ENCODE data around the gene KCNJ11. TPM values are rescaled to one million over a fixed set of nuclear protein-coding genes. Genes with fewer than 3 reads are reported as not detected.
A peak's percentile ranks its signal among the peaks of the same experiment; 100 is the strongest.

The KCNJ11 gene
- total and polyA plus RNA-seq, 2 of the 8 experiments (the other 6 are each of a cell fraction or from before 2014, with no cell fraction given), result 3.8 to 6.3 TPM

DNA sequence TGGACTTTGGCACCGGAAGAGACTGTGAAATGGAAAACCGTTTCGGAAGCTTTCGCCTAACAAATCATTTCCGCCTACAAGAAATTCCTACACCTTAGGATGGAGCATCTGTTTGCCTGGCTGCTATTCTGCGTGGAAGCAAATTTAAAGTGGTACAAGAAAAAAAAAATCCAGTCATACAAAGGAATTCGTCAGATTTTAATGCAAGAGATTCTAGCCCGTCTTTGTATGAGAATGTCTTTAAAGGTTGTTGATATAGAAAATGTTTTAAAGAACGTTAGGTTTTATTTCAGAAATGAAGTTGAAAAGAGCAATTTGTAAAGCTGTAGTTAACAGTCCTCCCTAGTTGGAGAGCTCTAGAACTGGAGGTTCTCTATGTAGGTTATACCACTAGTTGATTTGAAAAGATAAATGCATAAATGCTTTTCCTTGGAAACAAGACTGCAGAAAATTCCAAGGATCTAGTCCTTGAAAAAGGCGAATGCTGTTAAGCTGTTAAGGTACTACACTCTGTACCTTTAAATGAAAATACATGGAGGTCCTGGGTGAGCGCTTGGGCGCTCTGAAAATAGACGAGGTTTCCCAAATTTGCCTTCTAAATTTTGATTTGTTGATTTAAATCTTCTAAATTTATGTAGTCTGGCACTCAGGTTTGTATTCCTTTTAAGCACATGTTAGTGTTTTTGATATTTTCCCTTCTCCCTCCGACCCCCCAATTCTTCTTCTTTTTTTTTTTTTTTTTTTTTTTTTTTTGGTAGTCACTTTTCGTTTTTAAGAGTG lies 34.4 kb downstream of the KCNJ11 start:
- no peak overlapping the region for H4K5ac ChIP-seq (ENCODE audit: insufficient read length, low read depth, low read length)
- H2BK120ac ChIP-seq (replicated peaks; ENCODE audit: low read depth, low read length), result no peak overlapping the region
- no peak overlapping the region for H3K4ac ChIP-seq (replicated peaks; ENCODE audit: insufficient read length, low read depth, low read length)
- no peak overlapping the region for H3K27ac ChIP-seq (ENCODE audit: low read depth, low read length)
- no peak overlapping the region for H3K56ac ChIP-seq (replicated peaks; ENCODE audit: insufficient read length, low read depth, low read length)
- 0 out of 2 replicates have a peak overlapping the region, but pooled peaks have one; percentile 27 for H3K18ac ChIP-seq (ENCODE audit: extremely low read depth, low read length)
- peak overlapping the region; percentile 48; the same call in 1 of the 2 replicates for H4K8ac ChIP-seq (ENCODE audit: extremely low read depth, insufficient read depth, low read length)
- peaks cover 0 to 8% (median 4%) of the 10 kb centered on the region in 4 experiments; a peak in 5 of 7 replicates for H3K4me1 ChIP-seq (replicated peaks in 1 of 4; ENCODE audit: control insufficient read depth in 3 of 4, insufficient read depth in 4 of 4, low read length in 3 of 4)
- DNase-seq (ENCODE audit: low read depth in 1 of 2, low spot score in 2 of 2) (no peak), FAIRE-seq (no peak)
- no peak overlapping the region for H2BK15ac ChIP-seq (ENCODE audit: low read length)
- no peak overlapping the region for H3K9ac ChIP-seq (replicated peaks in 1 of 4; ENCODE audit: extremely low read depth in 1 of 4, low read depth in 3 of 4, low read length in 3 of 4)
- H3K14ac ChIP-seq (ENCODE audit: insufficient read length), result no peak overlapping the region
- H3K79me2 ChIP-seq (ENCODE audit: control insufficient read depth in 1 of 2, insufficient read depth in 2 of 2, low read length in 2 of 2), result no peaks in the 10 kb centered on the region
- CTCF ChIA-PET (ENCODE audit: partially characterized antibody), result interaction anchor here (0.7 to 3.2 kb wide), 25 partner anchors 9 to 365 kb away, joined by 3 to 17 read pairs (median 5); partner anchors contain the start of gene OTOG
- WGBS, 2 experiments (ENCODE audit: extremely low coverage in 1 of 2, insufficient coverage in 1 of 2, insufficient read length in 1 of 2, insufficient replicate concordance in 2 of 2, low coverage in 1 of 2, low lambda C conversion rate in 2 of 2, missing lambda C conversion rate in 1 of 2), result 24 to 100% methylated on average over 1 to 15 of the region's 15 CpGs
- peak overlapping the region; percentile 83 to 93 for H3K4me2 ChIP-seq (ENCODE audit: insufficient read depth in 1 of 2, low read depth in 2 of 2, low read length in 2 of 2)
- H3K23ac ChIP-seq (ENCODE audit: insufficient read length), result no peak overlapping the region
- H3K79me1 ChIP-seq (ENCODE audit: low read depth, low read length), result no peaks in the 10 kb centered on the region
- H3K36me3 ChIP-seq (ENCODE audit: control insufficient read depth in 2 of 4, insufficient read depth in 4 of 4, low read length in 3 of 4), result no peaks in the 10 kb centered on the region
- H2BK20ac ChIP-seq (ENCODE audit: low read length), result no peak overlapping the region
- H3K4me3 ChIP-seq (ENCODE audit: extremely low read depth in 1 of 4, insufficient read depth in 2 of 4, low read depth in 3 of 4, low read length in 4 of 4), result peak overlapping the region; percentile 31 to 68 (median 34)
- H4K91ac ChIP-seq (replicated peaks; ENCODE audit: insufficient read length, low read length), result no peak overlapping the region
- peak overlapping the region; percentile 64; the same call in 1 of the 2 replicates for H2AFZ ChIP-seq (ENCODE audit: low read length)
- peak overlapping the region; percentile 19; the same call in 1 of the 2 replicates for H2BK12ac ChIP-seq (ENCODE audit: low read depth, low read length)
- TF ChIP-seq PHF8 (conservative IDR thresholded peaks at IDR 0.05; ENCODE audit: low read depth, low read length) (0 out of 2 replicates have a peak, but pooled peaks have one; percentile 1), SIRT6 (IDR thresholded peaks at IDR 0.05; ENCODE audit: low read length) (no peak), SP4 (IDR thresholded peaks at IDR 0.05; ENCODE audit: low read length) (no peak)
- H2AK5ac ChIP-seq (ENCODE audit: low read depth, low read length), result no peak overlapping the region
- H3K9me3 ChIP-seq (ENCODE audit: insufficient read depth in 2 of 2, low read depth in 1 of 2, low read length in 1 of 2), result no peaks in the 10 kb centered on the region
- peaks cover 29 to 53% (median 44%) of the 10 kb centered on the region in 4 experiments for H3K27me3 ChIP-seq (replicated peaks in 1 of 4; ENCODE audit: control insufficient read depth in 3 of 4, extremely low read depth in 1 of 4, insufficient read depth in 3 of 4, low read length in 3 of 4)
- H2BK5ac ChIP-seq (ENCODE audit: low read depth, low read length), result peak overlapping the region; percentile 16; the same call in 1 of the 2 replicates
- H3K23me2 ChIP-seq (ENCODE audit: low read depth, low read length), result peaks cover 15% of the 10 kb centered on the region; the same call in 1 of the 2 replicates
- POLR2A ChIA-PET (ENCODE audit: partially characterized antibody), result interaction anchor here (0.7 to 1.5 kb wide), 6 partner anchors 12 to 281 kb away, joined by 3 to 5 read pairs (median 3); partner anchors contain the start of gene PIK3C2A
- H4K20me1 ChIP-seq (replicated peaks in 1 of 2; ENCODE audit: control insufficient read depth in 1 of 2, insufficient read depth in 2 of 2, low read length in 2 of 2), result peaks cover 0 to 2% of the 10 kb centered on the region in 2 experiments
